Endothelial cell of umbilical vein (primary cell): Measurements from ENCODE around the gene LARP1. TPM values are rescaled to one million over a fixed set of nuclear protein-coding genes. Genes with fewer than 3 reads are reported as not detected.

Experiments used
- BruUV-seq: library from RNA; stranded (reverse); fragments of 400-500 nt; replicated peaks from 2 replicates; lab custom pipeline; 2021; lab: Mats Ljungman, UMichigan
- CTCF ChIA-PET: fragments of 300-600, 350-600 bp; sonication (Branson Sonifier 250); formaldehyde crosslinking; loops from one replicate; lab custom pipeline; 2021; ENCODE audit warnings: antibody characterized with exemption, inconsistent platforms; lab: Charles Lee
- POLR2A ChIA-PET: fragments of 300-600, 350-600 bp; sonication (Branson Sonifier 250); formaldehyde crosslinking; loops from one replicate; lab custom pipeline; 2021; ENCODE audit warnings: antibody characterized with exemption, inconsistent platforms; lab: Charles Lee
- DNase-seq: peaks from one replicate; pipeline ENCODE4 v3.0.0-alpha.2; 2011; ENCODE audit warnings: low read depth, low spot score
- FAIRE-seq: peaks from 2 replicates; lab custom pipeline; 2011; peaks lifted over from hg19 to GRCh38; lab: Jason Lieb, UNC
- H2AFZ ChIP-seq: 2 replicates; pipeline ENCODE4 v1.6.0; 2012; ENCODE audit warnings: low read depth, low read length, control low read depth, inconsistent platforms
- H3K27ac ChIP-seq: 2 replicates; pipeline ENCODE4 v1.5.1; 2011; ENCODE audit warnings: low read depth, mild to moderate bottlenecking, control low read depth, low read length, moderate library complexity; ENCODE audit not compliant: insufficient read depth
- H3K27me3 ChIP-seq, 2 experiments: 2 replicates each; pipeline versions ENCODE4 v1.6.0 to v1.6.1; 2011; ENCODE audit warnings: low read length in 2 of 2, mixed read lengths in 1 of 2; ENCODE audit not compliant: control insufficient read depth in 2 of 2, insufficient read depth in 2 of 2
- H3K36me3 ChIP-seq, 2 experiments: 2 replicates in 1 of 2; 3 replicates in 1 of 2; pipeline ENCODE4 v1.5.1; 2011; ENCODE audit warnings: low read length in 2 of 2, mild to moderate bottlenecking in 1 of 2, moderate library complexity in 1 of 2; ENCODE audit not compliant: control insufficient read depth in 2 of 2, insufficient read depth in 2 of 2; ENCODE audit errors: extremely low read depth in 1 of 2
- H3K4me1 ChIP-seq: 3 replicates; pipeline ENCODE4 v1.5.1; 2011; ENCODE audit warnings: mild to moderate bottlenecking, low read length; ENCODE audit not compliant: control insufficient read depth, insufficient read depth; ENCODE audit errors: extremely low read depth
- H3K4me2 ChIP-seq: 2 replicates; pipeline ENCODE4 v1.6.1; 2011; ENCODE audit warnings: low read length, control low read depth, mixed read lengths; ENCODE audit not compliant: insufficient read depth
- H3K4me3 ChIP-seq, 3 experiments: fragments of 200-600 bp in 1 of 3; sonication (generic), shearing (Covaris generic) in 1 of 3; replicated peaks in 1 of 3; 2 replicates each; pipeline ENCODE4 v1.5.1; 2011 to 2016; ENCODE audit warnings: control low read depth in 3 of 3, low read length in 3 of 3, mild to moderate bottlenecking in 2 of 3, inconsistent platforms in 1 of 3, low read depth in 1 of 3, moderate library complexity in 1 of 3; ENCODE audit not compliant: insufficient read depth in 1 of 3
- H3K79me2 ChIP-seq: 2 replicates; pipeline ENCODE4 v1.6.0; 2012; ENCODE audit warnings: low read length, inconsistent platforms; ENCODE audit not compliant: control insufficient read depth, insufficient read depth
- H3K9ac ChIP-seq: replicated peaks from 2 replicates; pipeline ENCODE3; 2011; ENCODE audit warnings: low read length, control low read depth; ENCODE audit not compliant: insufficient read depth; ENCODE audit errors: extremely low read depth
- H3K9me1 ChIP-seq: replicated peaks from 3 replicates; pipeline ENCODE4 v1.6.0; 2011; ENCODE audit warnings: mild to moderate bottlenecking, low read length; ENCODE audit not compliant: control insufficient read depth, insufficient read depth; ENCODE audit errors: extremely low read depth
- H3K9me3 ChIP-seq: replicated peaks from 2 replicates; pipeline ENCODE4 v1.5.1; 2012; ENCODE audit warnings: low read length, inconsistent platforms; ENCODE audit not compliant: control insufficient read depth, insufficient read depth
- H4K20me1 ChIP-seq: replicated peaks from 2 replicates; pipeline ENCODE3; 2011; ENCODE audit warnings: mild to moderate bottlenecking, low read length; ENCODE audit not compliant: control insufficient read depth, insufficient read depth; ENCODE audit errors: extremely low read depth
- EZH2 ChIP-seq: IDR thresholded peaks from 2 replicates; pipeline ENCODE4 v1.6.1; 2012; ENCODE audit warnings: borderline replicate concordance, low read depth, mild to moderate bottlenecking, moderate library complexity, low read length, inconsistent platforms; ENCODE audit not compliant: severe bottlenecking
- FOS ChIP-seq: IDR thresholded peaks from 2 replicates; pipeline ENCODE4 v1.6.1; 2011; ENCODE audit warnings: mild to moderate bottlenecking, low read length, moderate library complexity, borderline replicate concordance; ENCODE audit not compliant: insufficient read depth
- GATA2 ChIP-seq: IDR thresholded peaks from 2 replicates; pipeline ENCODE4 v1.7.0; 2011; ENCODE audit warnings: low read depth, mild to moderate bottlenecking, moderate library complexity, mixed read lengths, low read length; ENCODE audit not compliant: insufficient read length, insufficient read depth
- JUN ChIP-seq: IDR thresholded peaks from 2 replicates; pipeline ENCODE4 v1.6.1; 2011; ENCODE audit warnings: borderline replicate concordance, low read depth; ENCODE audit not compliant: insufficient read length, insufficient read depth
- MAX ChIP-seq: IDR thresholded peaks from 2 replicates; pipeline ENCODE4 v1.6.1; 2011; ENCODE audit not compliant: insufficient read depth, insufficient read length
- MYC ChIP-seq: IDR thresholded peaks from one replicate; pipeline ENCODE4 v1.6.1; 2011; ENCODE audit warnings: mild to moderate bottlenecking, low read depth, low read length
- POLR2A ChIP-seq: IDR thresholded peaks from 2 replicates; pipeline ENCODE4 v1.6.1; 2012; ENCODE audit warnings: low read depth, mild to moderate bottlenecking, control low read depth, low read length
- POLR2AphosphoS5 ChIP-seq: IDR thresholded peaks from 2 replicates; pipeline ENCODE4 v1.6.1; 2012; ENCODE audit warnings: low read depth, mild to moderate bottlenecking, control low read depth, low read length, moderate library complexity; ENCODE audit not compliant: insufficient read depth
- dilution Hi-C: fragments of 300-500 bp; cut with MboI; formaldehyde crosslinking; loops from one replicate; pipeline ENCODE4 v1.15.0; 2019; ENCODE audit warnings: low sequenced_read_pairs; ENCODE audit not compliant: extremely low pct_ligation_motif_present
- intact Hi-C: fragments of 100-400 bp; cut with micrococcal nuclease; formaldehyde crosslinking; loops from one replicate; pipeline ENCODE4 v1.10.0; 2022
- polyA plus RNA-seq, 4 experiments: library from polyadenylated mRNA; depleted of rRNA in 3 of 4; stranded (reverse) in 3 of 4; unstranded in 1 of 4; fragments of >200 nt; gene quantifications; 2 replicates each; pipeline versions ENCODE4 v1.2.1 to v1.2.3, GENCODE V29; 2011 to 2012; ENCODE audit warnings: missing spikeins in 1 of 4
- total RNA-seq: library from RNA; stranded (reverse); gene quantifications from 2 replicates; pipeline ENCODE4 v1.2.3, GENCODE V29; 2021
- TF ChIP-seq, protein P1 (sequence below), 2 donors: IDR thresholded peaks; 1 replicate in 1 of 2; 2 replicates in 1 of 2; pipeline ENCODE4 v1.5.1; 2011; ENCODE audit warnings: low read length in 2 of 2, mild to moderate bottlenecking in 2 of 2, moderate library complexity in 2 of 2, control low read depth in 1 of 2, inconsistent platforms in 1 of 2, low read depth in 1 of 2; ENCODE audit not compliant: insufficient read depth in 1 of 2; ENCODE audit errors: extremely low read depth in 1 of 2

Gene LARP1
- total and polyA plus RNA-seq, 2 donors (not counting 3 experiments of a cell fraction or from before 2014, with no cell fraction given): 70.4 to 252 TPM

DNA sequence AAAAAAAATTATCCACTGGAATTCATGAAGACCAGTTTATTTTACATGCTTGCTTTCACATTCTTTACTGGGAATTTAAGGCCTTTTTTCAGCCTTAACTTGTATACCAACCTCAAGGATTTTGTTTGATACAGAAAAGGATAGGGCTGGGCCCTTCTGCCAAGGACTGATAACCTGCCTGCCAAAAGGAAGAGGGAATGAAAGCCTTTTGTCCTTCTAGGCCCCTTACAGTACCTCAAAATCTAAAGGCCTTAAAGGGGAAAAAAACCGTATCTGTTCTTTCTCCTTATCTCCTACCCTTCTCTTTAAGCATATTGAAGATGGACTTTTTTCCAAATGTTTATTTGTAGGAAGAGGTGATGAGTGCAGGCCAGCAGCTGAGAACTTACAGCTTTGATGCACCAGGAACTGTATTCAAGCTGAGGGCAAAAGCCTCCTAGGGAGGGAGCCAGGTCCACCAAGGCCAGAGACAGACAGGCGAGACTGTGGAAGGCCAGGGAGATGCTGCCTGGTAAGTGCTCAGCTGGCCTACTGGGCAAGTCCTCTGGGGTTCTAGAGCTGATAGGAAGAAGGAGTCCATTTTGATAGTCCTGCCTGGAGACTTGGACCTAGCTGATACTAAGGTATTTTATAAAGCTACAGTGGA, 63.4 kb downstream of the LARP1 start:
- no peak for FAIRE-seq

More for the DNA sequence above, 63.4 kb downstream of the LARP1 start:
- TF ChIP-seq JUN (no peak), POLR2AphosphoS5 (no peak), EZH2 (no peak), MYC (no peak), POLR2A (no peak), GATA2 (no peak), MAX (no peak), FOS (no peak)
- TF ChIP-seq, protein P1, sequence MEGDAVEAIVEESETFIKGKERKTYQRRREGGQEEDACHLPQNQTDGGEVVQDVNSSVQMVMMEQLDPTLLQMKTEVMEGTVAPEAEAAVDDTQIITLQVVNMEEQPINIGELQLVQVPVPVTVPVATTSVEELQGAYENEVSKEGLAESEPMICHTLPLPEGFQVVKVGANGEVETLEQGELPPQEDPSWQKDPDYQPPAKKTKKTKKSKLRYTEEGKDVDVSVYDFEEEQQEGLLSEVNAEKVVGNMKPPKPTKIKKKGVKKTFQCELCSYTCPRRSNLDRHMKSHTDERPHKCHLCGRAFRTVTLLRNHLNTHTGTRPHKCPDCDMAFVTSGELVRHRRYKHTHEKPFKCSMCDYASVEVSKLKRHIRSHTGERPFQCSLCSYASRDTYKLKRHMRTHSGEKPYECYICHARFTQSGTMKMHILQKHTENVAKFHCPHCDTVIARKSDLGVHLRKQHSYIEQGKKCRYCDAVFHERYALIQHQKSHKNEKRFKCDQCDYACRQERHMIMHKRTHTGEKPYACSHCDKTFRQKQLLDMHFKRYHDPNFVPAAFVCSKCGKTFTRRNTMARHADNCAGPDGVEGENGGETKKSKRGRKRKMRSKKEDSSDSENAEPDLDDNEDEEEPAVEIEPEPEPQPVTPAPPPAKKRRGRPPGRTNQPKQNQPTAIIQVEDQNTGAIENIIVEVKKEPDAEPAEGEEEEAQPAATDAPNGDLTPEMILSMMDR (IDR thresholded peaks at IDR 0.05; ENCODE audit: extremely low read depth in 1 of 2, insufficient read depth in 1 of 2, low read depth in 1 of 2, low read length in 2 of 2): no peak
- H3K36me3 ChIP-seq: peaks cover 7 to 35% of the 10 kb centered on the region in 2 experiments
- dilution Hi-C loops: no loop called here
- intact Hi-C loops: no loop called here
- H3K4me3 ChIP-seq: no peak overlapping the region
- H3K4me2 ChIP-seq: no peak overlapping the region
- ChIA-PET POLR2A (no interaction called here), CTCF (interaction anchor here (0.7 kb wide), 1 partner anchor 168 kb away, joined by 3 read pairs; no protein-coding TSS in a partner anchor)
- no peaks in the 10 kb centered on the region for H4K20me1 ChIP-seq
- H3K9me1 ChIP-seq: no peaks in the 10 kb centered on the region
- H3K79me2 ChIP-seq: no peaks in the 10 kb centered on the region
- no peak for DNase-seq
- BruUV-seq: no TSS peak
- H3K27ac ChIP-seq: no peak overlapping the region
- H3K27me3 ChIP-seq: no peaks in the 10 kb centered on the region
- no peak overlapping the region for H3K9ac ChIP-seq
- H3K4me1 ChIP-seq: peaks cover 3% of the 10 kb centered on the region
- no peak overlapping the region for H2AFZ ChIP-seq
- H3K9me3 ChIP-seq: no peaks in the 10 kb centered on the region
